Astrocyte of the cerebellum (primary cell): ENCODE results near the gene DLG2.

Source experiments
- DNase-seq: peaks from one replicate; pipeline ENCODE4 v3.0.0-alpha.2; 2011; ENCODE audit warnings: low read depth
- H3K4me3 ChIP-seq: 2 replicates; pipeline ENCODE4 v1.5.1; 2011; ENCODE audit warnings: mild to moderate bottlenecking, low read depth, low read length, moderate library complexity
- in situ Hi-C: cut with HindIII; loops from 2 replicates; pipeline ENCODE4 v1.10.0; 2017; ENCODE audit warnings: low sequenced_read_pairs
- TF ChIP-seq, protein P1 (sequence below): IDR thresholded peaks from 2 replicates; pipeline ENCODE4 v1.5.1; 2012; ENCODE audit warnings: low read length, low read depth, moderate library complexity, mild to moderate bottlenecking; ENCODE audit errors: missing control alignments

Gene DLG2

DNA sequence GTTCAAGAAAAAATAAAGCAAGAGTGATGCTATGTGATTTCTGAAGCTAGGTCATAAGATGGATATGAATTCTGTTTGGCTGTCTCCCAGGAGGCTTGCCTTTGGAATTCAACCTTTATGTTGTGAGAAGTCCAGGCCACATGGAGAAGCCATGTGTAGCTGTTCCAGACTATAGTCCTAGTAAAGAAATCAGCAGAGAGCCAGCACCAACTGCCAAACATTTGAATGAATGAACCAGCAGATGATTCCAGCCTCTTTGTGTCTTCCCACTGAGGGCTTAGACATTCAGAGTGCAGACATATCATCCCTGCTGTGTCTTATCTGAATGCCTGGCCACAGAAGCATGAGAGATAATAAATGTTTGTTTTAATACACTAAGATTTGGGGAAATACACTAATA lies 1150.6 kb downstream of the DLG2 start:
- no peak overlapping the region for H3K4me3 ChIP-seq
- in situ Hi-C loops = no loop called here
- no peak for DNase-seq
- TF ChIP-seq, protein P1, sequence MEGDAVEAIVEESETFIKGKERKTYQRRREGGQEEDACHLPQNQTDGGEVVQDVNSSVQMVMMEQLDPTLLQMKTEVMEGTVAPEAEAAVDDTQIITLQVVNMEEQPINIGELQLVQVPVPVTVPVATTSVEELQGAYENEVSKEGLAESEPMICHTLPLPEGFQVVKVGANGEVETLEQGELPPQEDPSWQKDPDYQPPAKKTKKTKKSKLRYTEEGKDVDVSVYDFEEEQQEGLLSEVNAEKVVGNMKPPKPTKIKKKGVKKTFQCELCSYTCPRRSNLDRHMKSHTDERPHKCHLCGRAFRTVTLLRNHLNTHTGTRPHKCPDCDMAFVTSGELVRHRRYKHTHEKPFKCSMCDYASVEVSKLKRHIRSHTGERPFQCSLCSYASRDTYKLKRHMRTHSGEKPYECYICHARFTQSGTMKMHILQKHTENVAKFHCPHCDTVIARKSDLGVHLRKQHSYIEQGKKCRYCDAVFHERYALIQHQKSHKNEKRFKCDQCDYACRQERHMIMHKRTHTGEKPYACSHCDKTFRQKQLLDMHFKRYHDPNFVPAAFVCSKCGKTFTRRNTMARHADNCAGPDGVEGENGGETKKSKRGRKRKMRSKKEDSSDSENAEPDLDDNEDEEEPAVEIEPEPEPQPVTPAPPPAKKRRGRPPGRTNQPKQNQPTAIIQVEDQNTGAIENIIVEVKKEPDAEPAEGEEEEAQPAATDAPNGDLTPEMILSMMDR = no peak

DNA sequence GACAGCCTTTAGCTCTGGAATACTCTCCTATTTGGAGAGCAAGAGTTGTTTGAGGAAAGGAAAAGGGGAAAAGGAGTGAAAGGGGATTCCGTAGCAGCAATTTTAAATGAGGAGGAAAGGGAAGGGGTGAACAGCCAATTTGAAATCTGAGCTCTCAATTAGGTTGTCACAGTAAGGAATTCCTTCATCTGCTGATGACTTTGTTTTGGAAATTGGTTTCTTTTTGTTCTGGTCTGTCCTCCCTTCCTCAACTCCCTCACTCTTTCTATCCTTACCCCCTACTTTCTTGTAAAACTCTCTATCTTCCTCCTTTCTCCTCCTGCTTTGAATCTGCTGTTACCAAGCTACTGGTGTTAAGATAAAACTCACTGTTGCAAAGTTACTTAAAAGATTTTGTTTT lies 1155.6 kb downstream of the DLG2 start:
- TF ChIP-seq, protein P1 = no peak
- in situ Hi-C loops = no loop called here
- no peak overlapping the region for H3K4me3 ChIP-seq
- DNase-seq = no peak

DNA sequence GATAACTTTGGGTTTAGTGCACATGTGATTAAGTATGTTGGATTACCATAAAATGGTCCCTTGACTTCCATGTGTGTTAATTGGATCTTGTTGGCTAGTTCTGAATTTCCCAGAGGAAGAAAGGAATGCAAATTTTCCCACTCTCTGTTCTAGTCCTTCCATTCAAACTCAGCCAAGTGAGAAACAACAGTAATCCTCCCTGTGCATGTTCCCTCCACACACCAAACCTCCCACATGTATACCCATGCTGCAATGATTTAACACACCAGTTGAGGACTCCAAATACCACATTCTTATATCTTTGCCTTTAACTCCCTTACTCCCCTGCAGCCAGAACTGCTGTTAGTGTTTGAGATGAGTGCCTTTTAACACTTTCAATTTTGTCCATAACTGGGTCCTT lies 1158.9 kb downstream of the DLG2 start:
- in situ Hi-C loops = no loop called here
- DNase-seq = no peak

DNA sequence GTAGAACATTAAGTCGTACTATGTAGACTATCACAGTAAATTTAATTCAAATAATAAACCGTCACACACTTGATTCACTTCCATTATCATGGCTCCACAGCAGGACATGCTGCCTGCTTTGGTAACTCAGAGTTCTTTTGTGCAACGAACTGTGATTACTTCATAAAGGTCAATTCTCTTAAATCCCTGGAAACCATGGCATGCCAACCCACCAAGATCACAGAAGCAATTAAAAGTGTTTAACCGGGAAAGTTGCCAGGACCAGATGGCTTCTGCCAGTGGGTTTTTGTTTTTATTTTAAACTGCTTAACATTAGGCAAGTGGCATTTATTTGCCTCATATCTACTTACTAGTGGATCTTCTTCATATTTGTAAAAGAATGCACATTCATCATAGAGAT lies 1162.1 kb downstream of the DLG2 start:
- DNase-seq = no peak
- no peak overlapping the region for H3K4me3 ChIP-seq
- TF ChIP-seq, protein P1 = no peak
- in situ Hi-C loops = no loop called here

More for the DNA sequence above, 1158.9 kb downstream of the DLG2 start:
- H3K4me3 ChIP-seq = no peak overlapping the region
- TF ChIP-seq, protein P1 = no peak

DNA sequence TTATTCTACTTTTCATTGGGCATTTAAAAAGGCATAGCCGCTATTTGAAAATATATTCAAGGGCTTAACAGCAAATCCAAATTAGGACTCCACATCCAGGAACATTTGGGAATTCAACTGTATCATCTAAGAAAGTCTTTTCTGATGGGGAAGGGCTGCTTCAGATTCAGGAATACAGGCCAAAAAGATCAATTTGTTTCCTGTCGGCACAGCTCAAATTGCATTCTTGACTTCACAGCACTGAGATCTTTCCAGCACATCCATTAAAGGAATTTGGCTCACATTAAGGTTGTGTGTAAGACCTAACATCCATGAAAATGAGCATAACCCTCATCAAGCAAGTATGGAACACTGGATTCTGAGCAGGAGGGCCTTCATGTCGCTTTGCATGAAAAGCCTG lies 1171.5 kb downstream of the DLG2 start:
- in situ Hi-C loops = no loop called here
- DNase-seq = no peak
- no peak overlapping the region for H3K4me3 ChIP-seq
- TF ChIP-seq, protein P1 = no peak

DNA sequence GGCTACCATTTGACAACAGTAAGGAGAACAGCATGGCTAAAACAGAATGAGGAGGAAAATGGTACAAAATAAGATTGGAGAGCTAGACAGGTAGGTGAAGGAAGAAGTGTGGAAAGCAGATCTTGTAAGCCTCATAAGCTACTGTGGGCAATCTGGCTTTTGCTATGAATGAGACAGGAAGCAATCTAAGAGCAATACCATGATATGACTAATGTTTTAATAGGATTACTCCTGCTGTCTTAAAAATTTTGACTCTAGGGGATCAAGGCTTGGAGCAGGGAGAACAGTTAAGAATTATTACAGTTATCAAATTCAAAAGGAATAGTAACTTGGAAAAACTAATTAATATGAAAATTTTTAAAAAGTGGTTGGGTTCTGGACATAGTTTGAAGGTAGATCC lies 1174.9 kb downstream of the DLG2 start:
- DNase-seq = no peak
- no peak overlapping the region for H3K4me3 ChIP-seq
- in situ Hi-C loops = no loop called here
- TF ChIP-seq, protein P1 = no peak

DNA sequence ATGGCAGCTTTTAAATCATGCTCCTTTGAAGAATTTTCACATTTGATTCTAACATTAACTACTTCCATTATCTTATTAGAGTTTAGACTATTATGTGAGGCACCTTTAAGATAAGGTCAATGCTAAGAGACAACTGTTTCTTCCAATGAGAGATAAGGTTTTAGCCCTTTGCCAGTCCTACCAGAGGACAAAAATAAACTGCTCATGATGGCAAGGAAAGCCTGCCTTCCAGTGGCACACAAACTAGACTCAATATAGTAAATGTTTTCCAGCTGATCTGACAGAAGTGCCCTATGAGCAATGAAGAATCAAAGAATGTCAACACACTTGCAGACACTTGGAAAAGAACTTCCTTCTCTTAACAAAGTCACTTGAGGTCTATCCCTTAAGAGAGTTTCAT lies 1188.6 kb downstream of the DLG2 start:
- TF ChIP-seq, protein P1 = no peak
- DNase-seq = no peak
- H3K4me3 ChIP-seq = no peak overlapping the region
- in situ Hi-C loops = no loop called here
